SK-N-SH (cell line): ENCODE results near the gene ACTG2. TPM values are rescaled to one million over a fixed set of nuclear protein-coding genes. Genes with fewer than 3 reads are reported as not detected.

Experiments used
- CTCF ChIA-PET: fragments of 300-600, 350-600 bp; formaldehyde crosslinking; extraction: SDS; loops from one replicate; lab custom pipeline; 2021; lab: Yijun Ruan, JAX
- POLR2A ChIA-PET: fragments of 350-600 bp; sonication (Branson Sonifier 250); formaldehyde crosslinking; extraction: SDS; loops from one replicate; lab custom pipeline; 2020; ENCODE audit warnings: antibody characterized with exemption, inconsistent platforms; lab: Yijun Ruan, JAX
- DNase-seq: peaks from one replicate; pipeline ENCODE4 v3.0.0; 2012
- H2AFZ ChIP-seq: fragments of 200-600 bp; sonication (generic); 2 replicates; pipeline ENCODE4 v1.8.1; 2016; ENCODE audit warnings: antibody characterized with exemption, mild to moderate bottlenecking, low read depth
- H3F3A ChIP-seq: fragments of 200-600 bp; sonication (generic); replicated peaks from 2 replicates; pipeline ENCODE3; 2016; ENCODE audit warnings: antibody characterized with exemption, mild to moderate bottlenecking; ENCODE audit not compliant: insufficient read depth
- H3K27ac ChIP-seq, 2 experiments: fragments of 200-500 bp in 1 of 2; fragments of 200-600 bp in 1 of 2; sonication (Bioruptor generic) in 1 of 2; sonication (generic), shearing (Covaris generic) in 1 of 2; 2 replicates each; pipeline versions ENCODE4 v1.5.1 to v1.6.1; 2014 to 2016; ENCODE audit warnings: low read depth in 2 of 2, inconsistent platforms in 1 of 2, low read length in 1 of 2, mild to moderate bottlenecking in 1 of 2, mixed read lengths in 1 of 2
- H3K27me3 ChIP-seq: fragments of 200-600 bp; sonication (generic), shearing (Covaris generic); 2 replicates; pipeline ENCODE4 v1.6.1; 2016; ENCODE audit warnings: mixed run types; ENCODE audit not compliant: insufficient read depth
- H3K36me3 ChIP-seq, 2 experiments: fragments of 200-500 bp in 1 of 2; fragments of 200-600 bp in 1 of 2; sonication (Bioruptor generic) in 1 of 2; sonication (generic) in 1 of 2; replicated peaks in 1 of 2; 2 replicates each; pipeline versions ENCODE3 to v1.5.1; 2014 to 2016; ENCODE audit warnings: low read length in 1 of 2, mild to moderate bottlenecking in 1 of 2; ENCODE audit not compliant: insufficient read depth in 2 of 2, control insufficient read depth in 1 of 2
- H3K4me1 ChIP-seq, 2 experiments: fragments of 200-500 bp in 1 of 2; fragments of 200-600 bp in 1 of 2; sonication (Bioruptor generic) in 1 of 2; sonication (generic), shearing (Covaris generic) in 1 of 2; 2 replicates each; pipeline versions ENCODE4 v1.5.1 to v1.6.1; 2014 to 2016; ENCODE audit warnings: low read depth in 1 of 2, low read length in 1 of 2, mixed run types in 1 of 2; ENCODE audit not compliant: insufficient read depth in 2 of 2, control insufficient read depth in 1 of 2
- H3K4me2 ChIP-seq: fragments of 200-600 bp; sonication (generic), shearing (Covaris generic); 2 replicates; pipeline ENCODE4 v1.6.1; 2017; ENCODE audit warnings: mixed run types
- H3K4me3 ChIP-seq, 2 experiments: fragments of 200-500 bp in 1 of 2; fragments of 200-600 bp in 1 of 2; sonication (Bioruptor generic) in 1 of 2; sonication (generic), shearing (Covaris generic) in 1 of 2; 2 replicates each; pipeline versions ENCODE4 v1.5.1 to v1.8.1; 2014 to 2016; ENCODE audit warnings: low read depth in 2 of 2, inconsistent platforms in 1 of 2, low read length in 1 of 2, mild to moderate bottlenecking in 1 of 2, mixed read lengths in 1 of 2, moderate library complexity in 1 of 2
- H3K79me2 ChIP-seq: fragments of 200-600 bp; sonication (generic); 2 replicates; pipeline ENCODE4 v1.8.1; 2017; ENCODE audit warnings: mild to moderate bottlenecking; ENCODE audit not compliant: insufficient read depth
- H3K9ac ChIP-seq: fragments of 200-600 bp; sonication (generic); 2 replicates; pipeline ENCODE4 v1.6.1; 2017; ENCODE audit warnings: mixed run types
- H3K9me2 ChIP-seq: fragments of 200-600 bp; sonication (generic); 2 replicates; pipeline ENCODE4 v1.6.1; 2017; ENCODE audit warnings: mixed run types
- H3K9me3 ChIP-seq: fragments of 200-600 bp; sonication (generic); 2 replicates; pipeline ENCODE4 v1.6.1; 2017; ENCODE audit warnings: mixed run types, mild to moderate bottlenecking, moderate library complexity
- H4K20me1 ChIP-seq: fragments of 200-600 bp; sonication (generic); 2 replicates; pipeline ENCODE4 v1.6.1; 2017; ENCODE audit warnings: mild to moderate bottlenecking, mixed run types; ENCODE audit not compliant: insufficient read depth
- EP300 ChIP-seq, 2 experiments: IDR thresholded peaks; 2 replicates each; pipeline versions ENCODE4 v1.4.0 to v1.6.1; 2012; ENCODE audit warnings: borderline replicate concordance in 1 of 2, low read depth in 1 of 2, low read length in 1 of 2
- FOXJ3 ChIP-seq: sonication (generic); formaldehyde crosslinking; IDR thresholded peaks from 2 replicates; pipeline ENCODE4 v1.5.1; 2020; ENCODE audit warnings: mild to moderate bottlenecking, missing genetic modification reagents
- FOXM1 ChIP-seq: IDR thresholded peaks from 2 replicates; pipeline ENCODE4 v1.4.0; 2012; ENCODE audit warnings: low read depth, mild to moderate bottlenecking
- GATA2 ChIP-seq: sonication (generic); formaldehyde crosslinking; IDR thresholded peaks from 2 replicates; pipeline ENCODE4 v1.5.0; 2020; ENCODE audit warnings: mild to moderate bottlenecking, missing genetic modification reagents
- JUND ChIP-seq: IDR thresholded peaks from 2 replicates; pipeline ENCODE4 v1.4.0; 2012
- MEF2A ChIP-seq: IDR thresholded peaks from 2 replicates; pipeline ENCODE4 v1.4.0; 2012; ENCODE audit warnings: low read depth, borderline replicate concordance
- NRF1 ChIP-seq: IDR thresholded peaks from 2 replicates; pipeline ENCODE4 v1.6.1; 2012; ENCODE audit warnings: low read depth, mild to moderate bottlenecking, low read length
- RFX5 ChIP-seq: IDR thresholded peaks from 2 replicates; pipeline ENCODE4 v1.6.1; 2012; ENCODE audit warnings: mild to moderate bottlenecking, improper control_type of control experiment, low read length
- RXRA ChIP-seq: IDR thresholded peaks from 2 replicates; pipeline ENCODE4 v1.4.0; 2012; ENCODE audit warnings: low read depth, mild to moderate bottlenecking, borderline replicate concordance
- SMC3 ChIP-seq: IDR thresholded peaks from 2 replicates; pipeline ENCODE4 v1.6.1; 2012; ENCODE audit warnings: low read depth, low read length, improper control_type of control experiment
- TAF1 ChIP-seq: IDR thresholded peaks from 2 replicates; pipeline ENCODE4 v1.6.1; 2012; ENCODE audit warnings: low read depth, mild to moderate bottlenecking, low read length, moderate library complexity, borderline replicate concordance
- TEAD4 ChIP-seq: IDR thresholded peaks from 2 replicates; pipeline ENCODE4 v1.4.0; 2012; ENCODE audit warnings: mild to moderate bottlenecking, borderline replicate concordance; ENCODE audit not compliant: insufficient read depth
- USF1 ChIP-seq: IDR thresholded peaks from 2 replicates; pipeline ENCODE4 v1.4.0; 2012; ENCODE audit warnings: low read depth, borderline replicate concordance
- WGBS: methylation state at CpG from one replicate; pipeline ENCODE4 v1.1.6; 2017; ENCODE audit warnings: low lambda C conversion rate; 5-methylcytosine and 5-hydroxymethylcytosine counted together
- polyA plus RNA-seq, 3 experiments: library from polyadenylated mRNA; depleted of rRNA; stranded (reverse); fragments of >200 nt; gene quantifications; 2 replicates each; pipeline ENCODE4 v1.2.3, GENCODE V29; 2012

Gene ACTG2
- polyA plus RNA-seq, 1 of the 3 experiments (the other 2 are of a cell fraction) = 0.25 TPM

- no peak overlapping the region for H3K4me2 ChIP-seq
- H3K4me3 ChIP-seq = no peak overlapping the region
- no peaks in the 10 kb centered on the region for H3K9me3 ChIP-seq
- H3K27ac ChIP-seq = no peak overlapping the region
- H3K9me2 ChIP-seq = 0 out of 2 replicates have a peak, but pooled peaks cover 3% of the 10 kb centered on the region
- DNase-seq = no peak
- H3K36me3 ChIP-seq = no peaks in the 10 kb centered on the region
- no peaks in the 10 kb centered on the region for H3F3A ChIP-seq
- no peaks in the 10 kb centered on the region for H3K79me2 ChIP-seq
- ChIA-PET POLR2A (no interaction called here), CTCF (no interaction called here)
- TF ChIP-seq JUND (no peak), USF1 (no peak)
- no peak overlapping the region for H2AFZ ChIP-seq
- H3K4me1 ChIP-seq = peaks cover 0 to 7% of the 10 kb centered on the region in 2 experiments; a peak in 1 of 4 replicates
- no peaks in the 10 kb centered on the region; the same call in 1 of the 2 replicates for H3K27me3 ChIP-seq
- no peaks in the 10 kb centered on the region for H4K20me1 ChIP-seq
- WGBS = 60% methylated on average over 1 of the region's 1 CpG
- no peak overlapping the region for H3K9ac ChIP-seq
These were observed 12.1 kb downstream of the ACTG2 start for GRCh38 chr2:73904952-73905351.

- no peak overlapping the region for H3K4me2 ChIP-seq
- POLR2A ChIA-PET = no interaction called here
- no peaks in the 10 kb centered on the region for H3K79me2 ChIP-seq
- WGBS = 71% methylated on average over 5 of the region's 5 CpGs
- no peak for DNase-seq
- 0 out of 2 replicates have a peak, but pooled peaks cover 3% of the 10 kb centered on the region for H3K9me2 ChIP-seq
- no peak overlapping the region for H3K4me3 ChIP-seq
- H2AFZ ChIP-seq = no peak overlapping the region
- no peaks in the 10 kb centered on the region; the same call in 1 of the 2 replicates for H3K27me3 ChIP-seq
- no peaks in the 10 kb centered on the region for H4K20me1 ChIP-seq
- no peak overlapping the region for H3K27ac ChIP-seq
- no peak overlapping the region for H3K9ac ChIP-seq
- peaks cover 0 to 7% of the 10 kb centered on the region in 2 experiments; a peak in 1 of 4 replicates for H3K4me1 ChIP-seq
- no peaks in the 10 kb centered on the region for H3K9me3 ChIP-seq
- no peaks in the 10 kb centered on the region for H3K36me3 ChIP-seq
- TF ChIP-seq TEAD4 (no peak), MEF2A (no peak), RXRA (no peak), NRF1 (no peak), GATA2 (CRISPR knock-in tag) (no peak), RFX5 (no peak), FOXJ3 (CRISPR knock-in tag) (no peak), TAF1 (no peak), FOXM1 (no peak), EP300 (IDR thresholded peaks at IDR 0.05; ENCODE audit: borderline replicate concordance in 1 of 2, low read depth in 1 of 2, low read length in 1 of 2) (no peak), JUND (no peak), SMC3 (no peak)
- no peaks in the 10 kb centered on the region for H3F3A ChIP-seq
- CTCF ChIA-PET = interaction anchor here (1.8 kb wide), 1 partner anchor 10 kb away, joined by 4 read pairs; no protein-coding TSS in a partner anchor
These were observed 14.2 kb downstream of the ACTG2 start for GRCh38 chr2:73906847-73907505.
